ENCODE data around the gene AMZ1. TPM values are rescaled to one million over a fixed set of nuclear protein-coding genes. Genes with fewer than 3 reads are reported as not detected.
"Not testable (repeated sequence)": the region's sequence is repeated elsewhere in the genome, so short reads cannot be mapped to it uniquely, and the experiment has no call there.

The AMZ1 gene
- total RNA-seq, 1 donor, result 2.5 TPM

GRCh38 chr7:2673934-2674333 is 14.1 kb upstream of the AMZ1 start:
- no peaks in the 10 kb centered on the region for H3K4me1 ChIP-seq (ENCODE audit: insufficient read depth, low read length)
- H2AFZ ChIP-seq (ENCODE audit: low read length), result no peak overlapping the region
- no peak for DNase-seq (ENCODE audit: insufficient read length, low spot score, missing footprints)
- no peak for TF ChIP-seq CTCF (IDR thresholded peaks at IDR 0.05; ENCODE audit: extremely low read depth, low read depth, low read length)
- no peak overlapping the region for H3K4me3 ChIP-seq (ENCODE audit: insufficient read depth, low read length)
- no peak overlapping the region for H3K27ac ChIP-seq (ENCODE audit: low read depth, low read length)
- H3K4me2 ChIP-seq (ENCODE audit: insufficient read depth, low read length), result no peak overlapping the region
- H4K20me1 ChIP-seq (ENCODE audit: insufficient read depth, low read length), result no peaks in the 10 kb centered on the region
- H3K9me3 ChIP-seq (ENCODE audit: low read depth, low read length), result peaks cover 3% of the 10 kb centered on the region
- no peaks in the 10 kb centered on the region for H3K27me3 ChIP-seq (ENCODE audit: insufficient read depth, low read length)
- no peaks in the 10 kb centered on the region for H3K79me2 ChIP-seq (ENCODE audit: insufficient read depth, low read length)
- H3K36me3 ChIP-seq (ENCODE audit: insufficient read depth, low read length), result no peaks in the 10 kb centered on the region

GRCh38 chr7:2675256-2675764 is 12.7 kb upstream of the AMZ1 start:
- H3K4me3 ChIP-seq (ENCODE audit: insufficient read depth, low read length), result no peak overlapping the region
- H2AFZ ChIP-seq (ENCODE audit: low read length), result no peak overlapping the region
- DNase-seq (ENCODE audit: insufficient read length, low spot score, missing footprints), result no peak
- H3K36me3 ChIP-seq (ENCODE audit: insufficient read depth, low read length), result no peaks in the 10 kb centered on the region
- no peaks in the 10 kb centered on the region for H4K20me1 ChIP-seq (ENCODE audit: insufficient read depth, low read length)
- no peaks in the 10 kb centered on the region for H3K4me1 ChIP-seq (ENCODE audit: insufficient read depth, low read length)
- TF ChIP-seq CTCF (IDR thresholded peaks at IDR 0.05; ENCODE audit: extremely low read depth, low read depth, low read length), result no peak
- no peaks in the 10 kb centered on the region for H3K79me2 ChIP-seq (ENCODE audit: insufficient read depth, low read length)
- H3K27ac ChIP-seq (ENCODE audit: low read depth, low read length), result no peak overlapping the region
- no peak overlapping the region for H3K4me2 ChIP-seq (ENCODE audit: insufficient read depth, low read length)
- H3K9me3 ChIP-seq (ENCODE audit: low read depth, low read length), result peaks cover 3% of the 10 kb centered on the region
- H3K27me3 ChIP-seq (ENCODE audit: insufficient read depth, low read length), result no peaks in the 10 kb centered on the region

GRCh38 chr7:2676576-2676975 is 11.4 kb upstream of the AMZ1 start:
- not testable (repeated sequence) for DNase-seq (ENCODE audit: insufficient read length, low spot score, missing footprints); H3K36me3 ChIP-seq (ENCODE audit: insufficient read depth, low read length); H3K4me3 ChIP-seq (ENCODE audit: insufficient read depth, low read length); H4K20me1 ChIP-seq (ENCODE audit: insufficient read depth, low read length); H3K27me3 ChIP-seq (ENCODE audit: insufficient read depth, low read length); H3K79me2 ChIP-seq (ENCODE audit: insufficient read depth, low read length); H2AFZ ChIP-seq (ENCODE audit: low read length); H3K9me3 ChIP-seq (ENCODE audit: low read depth, low read length); H3K27ac ChIP-seq (ENCODE audit: low read depth, low read length); H3K4me1 ChIP-seq (ENCODE audit: insufficient read depth, low read length); H3K4me2 ChIP-seq (ENCODE audit: insufficient read depth, low read length)

- H2AFZ ChIP-seq (ENCODE audit: low read length); H3K27ac ChIP-seq (ENCODE audit: low read depth, low read length); H3K4me1 ChIP-seq (ENCODE audit: insufficient read depth, low read length); H3K9me3 ChIP-seq (ENCODE audit: low read depth, low read length); H3K79me2 ChIP-seq (ENCODE audit: insufficient read depth, low read length); H4K20me1 ChIP-seq (ENCODE audit: insufficient read depth, low read length); H3K4me3 ChIP-seq (ENCODE audit: insufficient read depth, low read length); H3K36me3 ChIP-seq (ENCODE audit: insufficient read depth, low read length); H3K4me2 ChIP-seq (ENCODE audit: insufficient read depth, low read length); H3K27me3 ChIP-seq (ENCODE audit: insufficient read depth, low read length); DNase-seq (ENCODE audit: insufficient read length, low spot score, missing footprints): not testable (repeated sequence)
Observed at GRCh38 chr7:2678454-2678853, 9.5 kb upstream of the AMZ1 start.

GRCh38 chr7:2679135-2680127 is 8.6 kb upstream of the AMZ1 start:
- DNase-seq (ENCODE audit: insufficient read length, low spot score, missing footprints), result not testable (repeated sequence)

More at GRCh38 chr7:2679135-2680127, 8.6 kb upstream of the AMZ1 start:
- not testable (repeated sequence) for H3K9me3 ChIP-seq (ENCODE audit: low read depth, low read length); H3K4me3 ChIP-seq (ENCODE audit: insufficient read depth, low read length); H2AFZ ChIP-seq (ENCODE audit: low read length); H4K20me1 ChIP-seq (ENCODE audit: insufficient read depth, low read length); H3K36me3 ChIP-seq (ENCODE audit: insufficient read depth, low read length); H3K27me3 ChIP-seq (ENCODE audit: insufficient read depth, low read length); H3K79me2 ChIP-seq (ENCODE audit: insufficient read depth, low read length); H3K4me1 ChIP-seq (ENCODE audit: insufficient read depth, low read length); H3K4me2 ChIP-seq (ENCODE audit: insufficient read depth, low read length); H3K27ac ChIP-seq (ENCODE audit: low read depth, low read length)

Measured in osteoblast (primary cell).